Choroid plexus epithelial cell (primary cell): Measurements from ENCODE around the gene CYB561D2.

Experiments used
- DNase-seq: peaks from one replicate; pipeline ENCODE4 v3.0.0-alpha.2; 2010; ENCODE audit warnings: low read depth
- H3K4me3 ChIP-seq: 2 replicates; pipeline ENCODE4 v1.5.1; 2011; ENCODE audit warnings: low read depth, mild to moderate bottlenecking, control low read depth, low read length, moderate library complexity
- CTCF ChIP-seq: conservative IDR thresholded peaks from 2 replicates; pipeline ENCODE4 v1.5.1; 2011; ENCODE audit warnings: low read depth, mild to moderate bottlenecking, control low read depth, inconsistent platforms, low read length, moderate library complexity

CYB561D2 gene

GRCh38 chr3:50330330-50330729 lies 20.3 kb upstream of the CYB561D2 start:
- no peak overlapping the region for H3K4me3 ChIP-seq
- no peak for DNase-seq
- TF ChIP-seq CTCF = no peak

GRCh38 chr3:50331364-50331907 lies 19.2 kb upstream of the CYB561D2 start:
- no peak overlapping the region for H3K4me3 ChIP-seq
- no peak for DNase-seq
- no peak for TF ChIP-seq CTCF

GRCh38 chr3:50333744-50334328 lies 16.8 kb upstream of the CYB561D2 start:
- no peak for TF ChIP-seq CTCF
- peak; percentile 86 for DNase-seq
- no peak overlapping the region for H3K4me3 ChIP-seq

- no peak for DNase-seq
- no peak for TF ChIP-seq CTCF
- no peak overlapping the region for H3K4me3 ChIP-seq
Measured at GRCh38 chr3:50334339-50335075, 16.2 kb upstream of the CYB561D2 start.

GRCh38 chr3:50336452-50337174 lies 14.0 kb upstream of the CYB561D2 start:
- no peak for TF ChIP-seq CTCF
- H3K4me3 ChIP-seq = peak overlapping the region; percentile 87
- peak; percentile 44 for DNase-seq

- no peak for TF ChIP-seq CTCF
- peak overlapping the region; percentile 87 for H3K4me3 ChIP-seq
- peak; percentile 100 for DNase-seq
Measured at GRCh38 chr3:50337175-50337861, 13.3 kb upstream of the CYB561D2 start.
